Karpas-422 (cell line): Measurements from ENCODE around the gene SCFD2. TPM values are rescaled to one million over a fixed set of nuclear protein-coding genes. Genes with fewer than 3 reads are reported as not detected.

ENCODE experiments used
- DNase-seq: peaks from one replicate; pipeline ENCODE4 v3.0.0-alpha.2; 2015
- H2AFZ ChIP-seq: fragments of 200-600 bp; sonication (generic); 2 replicates; pipeline ENCODE4 v1.6.1; 2014; ENCODE audit warnings: antibody characterized with exemption, low read length, mixed read lengths
- H3K27ac ChIP-seq: fragments of 200-600 bp; sonication (generic); 2 replicates; pipeline ENCODE4 v1.5.1; 2014; ENCODE audit warnings: mild to moderate bottlenecking, low read length, moderate library complexity
- H3K27me3 ChIP-seq: fragments of 200-600 bp; sonication (generic); 2 replicates; pipeline ENCODE4 v1.6.1; 2014; ENCODE audit warnings: low read length, mixed read lengths
- H3K36me3 ChIP-seq: fragments of 200-600 bp; sonication (generic); 2 replicates; pipeline ENCODE4 v1.6.1; 2014; ENCODE audit warnings: low read length, mixed read lengths; ENCODE audit not compliant: insufficient read depth
- H3K4me1 ChIP-seq: fragments of 200-600 bp; sonication (generic); 2 replicates; pipeline ENCODE4 v1.6.1; 2014; ENCODE audit warnings: mild to moderate bottlenecking, low read length, mixed read lengths
- H3K4me2 ChIP-seq: fragments of 200-600 bp; sonication (generic); 2 replicates; pipeline ENCODE4 v1.6.1; 2014; ENCODE audit warnings: low read length, low read depth, mild to moderate bottlenecking; ENCODE audit not compliant: poor library complexity, severe bottlenecking
- H3K4me3 ChIP-seq: fragments of 200-600 bp; sonication (generic); 2 replicates; pipeline ENCODE4 v1.5.1; 2014; ENCODE audit warnings: mild to moderate bottlenecking, antibody characterized with exemption, low read length, mixed read lengths
- H3K79me2 ChIP-seq: fragments of 200-600 bp; sonication (generic); 2 replicates; pipeline ENCODE4 v1.6.1; 2014; ENCODE audit warnings: mild to moderate bottlenecking, low read length, mixed read lengths
- H3K9ac ChIP-seq: fragments of 200-600 bp; sonication (generic); 2 replicates; pipeline ENCODE4 v1.6.0; 2014; ENCODE audit warnings: low read length
- H3K9me2 ChIP-seq: fragments of 200-600 bp; sonication (generic), shearing (Covaris generic); replicated peaks from 2 replicates; pipeline ENCODE4 v1.6.0; 2014; ENCODE audit warnings: mild to moderate bottlenecking, low read length, moderate library complexity; ENCODE audit not compliant: insufficient read depth
- H3K9me3 ChIP-seq: fragments of 300-700, 200-600 bp; sonication (generic); 2 replicates; pipeline ENCODE4 v1.6.1; 2014; ENCODE audit warnings: low read length, mixed read lengths
- H4K20me1 ChIP-seq: fragments of 200-600 bp; sonication (generic); 2 replicates; pipeline ENCODE4 v1.6.1; 2014; ENCODE audit warnings: mild to moderate bottlenecking, antibody characterized with exemption, low read length, low read depth; ENCODE audit not compliant: insufficient read depth
- total RNA-seq: library from RNA; depleted of rRNA; stranded (reverse); fragments of >200 nt; shearing (Covaris generic); gene quantifications from 2 replicates; pipeline ENCODE4 v1.2.3, GENCODE V29; 2014; ENCODE audit warnings: low replicate concordance

SCFD2 gene
- total RNA-seq, 1 experiment from 2014 or later: 28.5 TPM

DNA sequence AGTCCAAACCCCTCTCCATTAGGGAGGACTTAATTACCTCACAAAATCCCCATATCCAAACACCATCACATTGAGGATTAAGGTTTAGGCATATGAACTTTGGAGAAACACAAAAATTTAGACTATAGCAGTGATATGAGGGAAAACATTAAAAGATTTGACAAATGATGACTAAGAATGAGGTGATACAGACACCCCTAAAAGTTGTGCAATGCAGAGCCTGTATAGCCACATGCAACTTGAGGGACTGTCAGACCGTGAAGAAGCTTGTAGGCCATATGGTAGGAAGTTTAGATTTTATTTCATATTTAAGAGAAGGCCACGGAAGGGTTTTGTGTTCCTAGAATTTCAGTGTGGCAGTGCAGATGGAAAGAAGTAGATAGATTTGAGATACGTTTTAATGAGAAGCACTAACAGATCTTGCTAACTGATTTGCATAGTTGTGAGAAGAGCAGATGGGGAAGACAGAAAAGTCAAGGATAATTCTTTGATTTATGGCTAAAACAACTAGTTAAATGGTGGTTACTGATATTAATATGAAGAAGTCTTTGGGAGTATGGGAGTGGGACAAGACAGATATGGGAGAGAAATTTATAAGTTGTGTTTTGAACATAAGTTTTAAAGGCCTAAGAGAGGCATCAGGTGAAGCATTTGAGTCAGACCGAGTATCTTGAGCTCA lies 6.1 kb upstream of the SCFD2 start:
- no peak for DNase-seq
- Histone ChIP-seq H4K20me1 (no peaks in the 10 kb centered on the region), H2AFZ (no peak overlapping the region), H3K9ac (no peak overlapping the region), H3K27me3 (no peaks in the 10 kb centered on the region), H3K4me1 (peaks cover 8% of the 10 kb centered on the region), H3K27ac (no peak overlapping the region), H3K4me2 (no peak overlapping the region), H3K36me3 (no peaks in the 10 kb centered on the region), H3K9me2 (0 out of 2 replicates have a peak, but pooled peaks cover under 1% of the 10 kb centered on the region), H3K9me3 (no peaks in the 10 kb centered on the region), H3K79me2 (no peaks in the 10 kb centered on the region), H3K4me3 (no peak overlapping the region)

DNA sequence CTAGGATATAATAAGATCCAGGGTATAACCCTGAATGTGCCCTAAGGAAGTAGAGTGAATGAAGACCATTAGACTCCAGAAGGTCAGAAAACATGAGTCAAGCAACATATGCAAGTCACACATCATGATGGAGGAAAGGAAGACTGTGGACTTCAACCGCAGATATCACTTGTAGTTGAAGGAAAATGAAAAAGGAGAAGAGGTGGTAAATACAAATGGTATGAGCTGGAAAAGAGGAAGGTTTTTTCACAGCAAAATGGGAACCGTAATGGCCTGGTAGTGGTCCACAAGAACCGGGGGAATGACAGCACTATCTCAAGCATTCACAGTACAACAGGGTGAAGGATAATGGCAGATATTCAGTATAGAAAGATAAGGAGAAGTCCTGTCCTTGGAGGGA lies 5.2 kb upstream of the SCFD2 start:
- no peaks in the 10 kb centered on the region for H3K79me2 ChIP-seq
- no peaks in the 10 kb centered on the region for H3K27me3 ChIP-seq
- no peaks in the 10 kb centered on the region for H4K20me1 ChIP-seq
- DNase-seq: no peak
- H2AFZ ChIP-seq: no peak overlapping the region
- H3K4me3 ChIP-seq: no peak overlapping the region
- H3K36me3 ChIP-seq: no peaks in the 10 kb centered on the region
- no peaks in the 10 kb centered on the region for H3K9me3 ChIP-seq
- peaks cover 6% of the 10 kb centered on the region; the same call in 1 of the 2 replicates for H3K9me2 ChIP-seq
- no peak overlapping the region for H3K4me2 ChIP-seq
- no peak overlapping the region for H3K27ac ChIP-seq
- no peak overlapping the region for H3K9ac ChIP-seq
- H3K4me1 ChIP-seq: peaks cover 11% of the 10 kb centered on the region

DNA sequence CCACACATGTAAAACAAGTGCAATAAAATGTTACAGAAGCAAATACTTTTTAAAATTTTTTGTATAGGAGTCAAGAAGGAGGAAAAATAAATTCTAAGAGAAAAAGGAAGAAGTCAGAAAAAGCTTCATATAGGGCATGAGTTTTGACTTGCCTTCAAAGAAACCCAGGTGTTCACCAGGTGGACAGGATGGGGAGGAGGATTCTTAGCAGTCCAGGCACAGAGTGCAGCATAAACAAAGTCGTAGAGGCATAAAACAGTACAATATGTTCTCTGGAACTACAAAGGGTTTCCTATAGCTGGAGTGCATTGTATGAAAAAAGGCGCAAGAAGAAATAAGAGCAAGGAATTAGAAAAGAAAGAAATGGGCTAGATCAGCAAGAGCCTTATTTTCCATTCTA lies 1.9 kb upstream of the SCFD2 start:
- Histone ChIP-seq H3K4me3 (no peak overlapping the region), H3K4me2 (no peak overlapping the region), H3K4me1 (peaks cover 34% of the 10 kb centered on the region), H3K9me2 (peaks cover 6% of the 10 kb centered on the region; the same call in 1 of the 2 replicates), H3K9ac (no peak overlapping the region), H2AFZ (no peak overlapping the region), H3K27me3 (no peaks in the 10 kb centered on the region), H3K9me3 (no peaks in the 10 kb centered on the region), H3K27ac (no peak overlapping the region), H4K20me1 (no peaks in the 10 kb centered on the region), H3K36me3 (no peaks in the 10 kb centered on the region), H3K79me2 (peaks cover 32% of the 10 kb centered on the region)
- DNase-seq: no peak

DNA sequence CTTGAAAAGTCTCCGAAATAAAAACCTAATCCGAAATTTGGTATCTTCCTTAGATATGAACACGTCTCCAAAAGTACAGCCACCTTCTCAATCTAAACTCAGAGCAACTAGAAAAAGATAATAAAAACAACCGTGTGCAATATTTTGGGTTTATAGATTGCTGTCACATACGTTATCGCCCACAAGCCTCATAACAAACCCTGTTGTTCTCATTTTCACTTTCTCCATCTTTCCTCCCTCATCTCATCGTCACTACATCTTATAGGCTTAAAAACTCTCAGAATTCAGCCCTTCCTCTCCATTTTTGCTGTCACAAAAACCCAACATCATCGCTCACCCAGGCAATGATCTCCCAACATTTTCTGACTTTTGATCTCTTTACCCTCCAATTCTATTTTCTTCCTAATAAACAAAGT lies 448 bp upstream of the SCFD2 start:
- peak overlapping the region; percentile 87 for H2AFZ ChIP-seq
- H3K79me2 ChIP-seq: peaks cover 46% of the 10 kb centered on the region
- H4K20me1 ChIP-seq: no peaks in the 10 kb centered on the region
- peak overlapping the region; percentile 99 for H3K4me2 ChIP-seq
- peak overlapping the region; percentile 91 for H3K9ac ChIP-seq
- H3K4me3 ChIP-seq: peak overlapping the region; percentile 98
- no peaks in the 10 kb centered on the region for H3K9me3 ChIP-seq
- peaks cover 48% of the 10 kb centered on the region for H3K4me1 ChIP-seq
- H3K9me2 ChIP-seq: peaks cover 6% of the 10 kb centered on the region; the same call in 1 of the 2 replicates
- H3K36me3 ChIP-seq: no peaks in the 10 kb centered on the region
- no peaks in the 10 kb centered on the region for H3K27me3 ChIP-seq
- DNase-seq: no peak
- 0 out of 2 replicates have a peak overlapping the region, but pooled peaks have one; percentile 25 for H3K27ac ChIP-seq

DNA sequence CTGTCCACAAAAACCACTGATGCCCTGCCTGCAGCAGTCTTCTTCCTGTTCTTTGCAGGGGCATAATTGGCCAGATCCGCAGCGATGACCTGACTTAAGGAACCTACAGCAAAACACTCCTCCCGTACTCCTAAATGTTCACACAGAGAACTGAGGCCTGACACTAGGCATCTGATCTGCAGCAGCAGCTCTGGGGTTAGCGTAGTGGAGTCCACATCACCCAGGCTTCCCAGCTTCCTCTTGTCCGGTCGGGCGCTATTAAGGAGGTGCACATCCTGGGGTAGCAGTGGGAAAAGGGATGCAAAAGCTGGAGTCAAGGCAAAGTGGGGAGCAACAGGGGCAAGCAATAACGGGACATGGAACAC lies 758 bp downstream of the SCFD2 start:
- H3K4me1 ChIP-seq: peaks cover 54% of the 10 kb centered on the region
- peak overlapping the region; percentile 91 for H3K9ac ChIP-seq

DNA sequence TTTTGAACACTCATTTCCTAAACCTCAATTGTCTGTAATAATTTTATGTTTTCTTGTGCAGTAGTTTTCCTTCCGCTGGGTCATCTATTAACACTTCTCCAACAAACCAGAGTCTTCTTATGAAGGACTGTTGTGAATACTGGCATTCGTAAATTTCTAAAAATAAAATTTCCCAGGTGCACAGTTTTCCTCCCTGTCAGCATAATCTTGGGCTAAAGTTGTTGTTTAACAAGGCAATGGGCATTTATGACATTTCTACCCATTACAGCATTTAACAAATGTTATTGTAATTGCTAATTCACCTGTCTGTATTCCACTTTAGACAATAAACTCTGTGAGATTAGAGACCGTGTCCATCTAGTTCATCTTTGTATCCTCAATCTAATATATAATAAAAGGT lies 1.2 kb downstream of the SCFD2 start:
- Histone ChIP-seq H3K9ac (peak overlapping the region; percentile 91), H3K27me3 (no peaks in the 10 kb centered on the region), H3K79me2 (peaks cover 63% of the 10 kb centered on the region), H2AFZ (no peak overlapping the region), H3K4me2 (peak overlapping the region; percentile 99), H3K36me3 (peaks cover 5% of the 10 kb centered on the region; the same call in 1 of the 2 replicates), H3K9me3 (no peaks in the 10 kb centered on the region), H3K4me3 (peak overlapping the region; percentile 98), H4K20me1 (no peaks in the 10 kb centered on the region), H3K9me2 (peaks cover 6% of the 10 kb centered on the region; the same call in 1 of the 2 replicates), H3K27ac (no peak overlapping the region), H3K4me1 (peaks cover 57% of the 10 kb centered on the region)
- no peak for DNase-seq

More for the DNA sequence above, 758 bp downstream of the SCFD2 start:
- H4K20me1 ChIP-seq: no peaks in the 10 kb centered on the region
- peaks cover 6% of the 10 kb centered on the region; the same call in 1 of the 2 replicates for H3K9me2 ChIP-seq
- peak overlapping the region; percentile 99 for H3K4me2 ChIP-seq
- peak overlapping the region; percentile 70; the same call in 1 of the 2 replicates for H2AFZ ChIP-seq
- peak; percentile 70 for DNase-seq
- peaks cover 1% of the 10 kb centered on the region; the same call in 1 of the 2 replicates for H3K36me3 ChIP-seq
- peaks cover 58% of the 10 kb centered on the region for H3K79me2 ChIP-seq
- no peaks in the 10 kb centered on the region for H3K27me3 ChIP-seq
- no peak overlapping the region for H3K27ac ChIP-seq
- no peaks in the 10 kb centered on the region for H3K9me3 ChIP-seq
- peak overlapping the region; percentile 98 for H3K4me3 ChIP-seq

DNA sequence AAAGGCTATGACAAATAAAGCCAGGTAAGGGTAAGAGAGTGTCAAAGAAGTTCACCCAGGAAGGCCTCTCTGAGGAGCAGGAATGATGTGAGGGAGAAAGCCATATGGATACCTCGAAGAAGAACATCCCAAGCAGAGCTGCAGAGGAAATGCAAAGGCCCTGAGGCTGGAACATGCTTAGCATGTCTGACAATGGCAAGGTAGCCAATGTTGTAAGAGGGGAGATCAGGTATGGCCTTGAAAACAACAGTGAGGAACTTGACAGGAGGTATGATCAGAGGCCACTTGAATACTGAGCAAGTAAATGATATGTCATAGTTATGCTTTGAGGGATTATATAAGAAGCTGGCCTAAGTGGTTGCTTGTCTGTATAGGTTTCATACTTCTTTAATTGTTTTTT lies 3.8 kb downstream of the SCFD2 start:
- Histone ChIP-seq H3K27me3 (no peaks in the 10 kb centered on the region), H3K79me2 (peaks cover 86% of the 10 kb centered on the region)

DNA sequence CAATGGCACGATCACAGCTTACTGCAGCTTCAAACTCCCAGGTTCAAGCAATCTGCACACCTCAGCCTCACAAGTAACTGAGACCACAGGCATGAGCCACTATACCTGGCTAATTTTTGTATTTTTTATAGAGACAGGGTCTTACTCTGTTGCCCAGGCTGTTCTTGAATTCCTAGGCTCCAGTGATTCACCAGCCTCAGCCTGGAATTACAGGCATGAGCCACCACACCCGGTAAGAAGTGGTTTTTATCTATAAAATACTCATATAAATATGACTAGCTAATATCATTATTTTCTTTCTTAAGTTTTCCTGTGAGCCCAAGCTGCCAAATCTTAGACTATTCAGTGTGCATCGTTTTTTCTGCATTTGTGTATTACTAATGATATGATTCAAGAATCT lies 4.4 kb downstream of the SCFD2 start:
- Histone ChIP-seq H3K27me3 (no peaks in the 10 kb centered on the region), H2AFZ (no peak overlapping the region), H3K36me3 (peaks cover 5% of the 10 kb centered on the region; the same call in 1 of the 2 replicates), H3K9me2 (no peaks in the 10 kb centered on the region), H3K4me3 (no peak overlapping the region), H3K4me2 (peak overlapping the region; percentile 99), H3K9ac (no peak overlapping the region), H3K27ac (no peak overlapping the region), H3K4me1 (peaks cover 50% of the 10 kb centered on the region), H3K9me3 (no peaks in the 10 kb centered on the region), H3K79me2 (peaks cover 90% of the 10 kb centered on the region), H4K20me1 (no peaks in the 10 kb centered on the region)
- no peak for DNase-seq

More for the DNA sequence above, 3.8 kb downstream of the SCFD2 start:
- Histone ChIP-seq H2AFZ (no peak overlapping the region), H3K9me2 (peaks cover 6% of the 10 kb centered on the region; the same call in 1 of the 2 replicates), H3K9ac (no peak overlapping the region), H3K4me2 (peak overlapping the region; percentile 99), H3K4me3 (0 out of 2 replicates have a peak overlapping the region, but pooled peaks have one; percentile 98), H3K27ac (no peak overlapping the region), H3K36me3 (peaks cover 5% of the 10 kb centered on the region; the same call in 1 of the 2 replicates), H4K20me1 (no peaks in the 10 kb centered on the region), H3K9me3 (no peaks in the 10 kb centered on the region), H3K4me1 (peaks cover 54% of the 10 kb centered on the region)
- DNase-seq: no peak
